ENCODE data around the gene BMP4. TPM values are rescaled to one million over a fixed set of nuclear protein-coding genes. Genes with fewer than 3 reads are reported as not detected.

The BMP4 gene
- total and polyA plus RNA-seq, 2 of the 13 experiments (the other 11 are each of a cell fraction or from before 2014, with no cell fraction given): 56.4 to 169 TPM

GRCh38 chr14:53929871-53930715 is 26.5 kb downstream of the BMP4 start (continued):
- TF ChIP-seq MLXIP (CRISPR knock-in tag; IDR thresholded peaks at IDR 0.05; ENCODE audit: borderline replicate concordance) (no peak), STAG1 (CRISPR knock-in tag; IDR thresholded peaks at IDR 0.05) (peak; percentile 91), ZNF136 (CRISPR knock-in tag; IDR thresholded peaks at IDR 0.05; ENCODE audit: low read depth) (no peak), THYN1 (CRISPR knock-in tag; IDR thresholded peaks at IDR 0.05; ENCODE audit: borderline replicate concordance, low read depth) (no peak), SOX6 (IDR thresholded peaks at IDR 0.05) (no peak), SOX6 (CRISPR knock-in tag; IDR thresholded peaks at IDR 0.05) (peak; percentile 35; the same call in 1 of the 2 replicates), ZNF782 (CRISPR knock-in tag; IDR thresholded peaks at IDR 0.05; ENCODE audit: borderline replicate concordance) (no peak), MAFK (conservative IDR thresholded peaks at IDR 0.05 in 1 of 2, IDR thresholded peaks at IDR 0.05 in 1 of 2; ENCODE audit: low read length in 2 of 2) (no peak), ZNF597 (CRISPR knock-in tag; IDR thresholded peaks at IDR 0.05) (no peak), SNAPC4 (CRISPR knock-in tag; IDR thresholded peaks at IDR 0.05) (no peak), TEF (CRISPR knock-in tag; IDR thresholded peaks at IDR 0.05) (no peak), HMGXB4 (CRISPR knock-in tag; IDR thresholded peaks at IDR 0.05; ENCODE audit: borderline replicate concordance in 1 of 2, low read depth in 1 of 2) (peak in 1 of 2 experiments; percentile 27; a peak in 1 of 4 replicates), NFE2L1 (CRISPR knock-in tag; IDR thresholded peaks at IDR 0.05; ENCODE audit: borderline replicate concordance) (no peak), ZNF484 (CRISPR knock-in tag; IDR thresholded peaks at IDR 0.05; ENCODE audit: borderline replicate concordance, low read depth) (no peak)

Measured in HepG2 (cell line).